ENCODE results near the gene RIC1. TPM values are rescaled to one million over a fixed set of nuclear protein-coding genes. Genes with fewer than 3 reads are reported as not detected.
A peak's percentile ranks its signal among the peaks of the same experiment; 100 is the strongest.
"Not testable (repeated sequence)": the region's sequence is repeated elsewhere in the genome, so short reads cannot be mapped to it uniquely, and the experiment has no call there.

RIC1 gene
- polyA plus RNA-seq, 1 of the 3 experiments (the other 2 are of a cell fraction): 21.9 TPM

- TF ChIP-seq MXI1 (IDR thresholded peaks at IDR 0.05; ENCODE audit: low read depth, low read length) (no peak; the same call in 1 of the 2 replicates), SMC3 (IDR thresholded peaks at IDR 0.05; ENCODE audit: low read depth, low read length) (peak; percentile 70), YY1 (IDR thresholded peaks at IDR 0.05; ENCODE audit: low read depth) (no peak), RAD21 (IDR thresholded peaks at IDR 0.05; ENCODE audit: low read length) (peak; percentile 84), RFX5 (IDR thresholded peaks at IDR 0.05; ENCODE audit: low read length) (0 out of 2 replicates have a peak, but pooled peaks have one; percentile 9), FOXM1 (IDR thresholded peaks at IDR 0.05; ENCODE audit: low read depth) (no peak), GATA2 (CRISPR knock-in tag; IDR thresholded peaks at IDR 0.05) (no peak), SIN3A (IDR thresholded peaks at IDR 0.05; ENCODE audit: borderline replicate concordance, low read depth, low read length) (no peak), CTCF (IDR thresholded peaks at IDR 0.05) (peak; percentile 93)
- Histone ChIP-seq H3K27ac (ENCODE audit: low read depth in 2 of 2, low read length in 1 of 2) (no peak overlapping the region), H3K4me2 (peak overlapping the region; percentile 48; the same call in 1 of the 2 replicates), H3K9ac (no peak overlapping the region), H2AFZ (ENCODE audit: low read depth) (no peak overlapping the region), H3K9me3 (no peaks in the 10 kb centered on the region), H3K9me2 (no peaks in the 10 kb centered on the region), H3K27me3 (ENCODE audit: insufficient read depth) (no peaks in the 10 kb centered on the region), H3K36me3 (replicated peaks in 1 of 2; ENCODE audit: control insufficient read depth in 1 of 2, insufficient read depth in 2 of 2, low read length in 1 of 2) (peaks cover 0 to 6% of the 10 kb centered on the region in 2 experiments), H3F3A (replicated peaks; ENCODE audit: insufficient read depth) (no peaks in the 10 kb centered on the region), H3K4me1 (ENCODE audit: control insufficient read depth in 1 of 2, insufficient read depth in 2 of 2, low read depth in 1 of 2, low read length in 1 of 2) (peaks cover 0 to 3% of the 10 kb centered on the region in 2 experiments; a peak in 2 of 4 replicates), H3K4me3 (ENCODE audit: low read depth in 2 of 2, low read length in 1 of 2) (peak overlapping the region; percentile 21 to 25; a peak in 2 of 4 replicates), H3K79me2 (ENCODE audit: insufficient read depth) (no peaks in the 10 kb centered on the region), H4K20me1 (ENCODE audit: insufficient read depth) (no peaks in the 10 kb centered on the region)
- 29% methylated on average over 5 of the region's 5 CpGs for WGBS (ENCODE audit: low lambda C conversion rate)
- ChIA-PET POLR2A (interaction anchor here (0.7 kb wide), 1 partner anchor 35 kb away, joined by 3 read pairs; no protein-coding TSS in a partner anchor), CTCF (interaction anchor here (0.6 to 1.4 kb wide), 17 partner anchors 12 to 769 kb away, joined by 3 to 9 read pairs (median 4); partner anchors contain the start of gene CD274)
- peak; percentile 38 for DNase-seq
Measured at GRCh38 chr9:5799314-5799713, 170.4 kb downstream of the RIC1 start.

DNA sequence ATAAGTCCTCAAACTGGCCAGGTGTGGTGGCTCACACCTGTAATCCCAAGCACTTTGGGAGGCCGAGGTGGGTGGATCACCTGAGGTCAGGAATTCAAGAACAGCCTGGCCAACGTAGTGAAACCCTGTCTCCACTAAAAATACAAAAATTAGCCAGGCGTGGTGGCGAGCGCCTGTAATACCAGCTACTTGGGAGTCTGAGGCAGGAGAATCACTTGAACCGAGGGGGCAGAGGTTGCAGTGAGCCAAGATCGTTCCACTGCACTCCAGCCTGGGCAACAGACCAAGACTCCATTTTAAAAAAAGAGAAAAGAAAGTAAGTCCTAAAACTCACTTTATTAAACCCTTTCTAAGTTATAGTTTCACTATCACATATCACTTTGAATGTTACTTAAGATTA lies 171.5 kb downstream of the RIC1 start:
- H3F3A ChIP-seq (replicated peaks; ENCODE audit: insufficient read depth); H4K20me1 ChIP-seq (ENCODE audit: insufficient read depth); H3K27ac ChIP-seq (ENCODE audit: low read depth in 2 of 2, low read length in 1 of 2); H3K4me3 ChIP-seq (ENCODE audit: low read depth in 2 of 2, low read length in 1 of 2); H3K27me3 ChIP-seq (ENCODE audit: insufficient read depth); H3K4me1 ChIP-seq (ENCODE audit: control insufficient read depth in 1 of 2, insufficient read depth in 2 of 2, low read depth in 1 of 2, low read length in 1 of 2); H3K4me2 ChIP-seq; H2AFZ ChIP-seq (ENCODE audit: low read depth); POLR2A ChIA-PET; H3K79me2 ChIP-seq (ENCODE audit: insufficient read depth); DNase-seq; H3K9ac ChIP-seq; H3K9me2 ChIP-seq; H3K36me3 ChIP-seq (replicated peaks in 1 of 2; ENCODE audit: control insufficient read depth in 1 of 2, insufficient read depth in 2 of 2, low read length in 1 of 2); H3K9me3 ChIP-seq: not testable (repeated sequence)
- 98% methylated on average over 7 of the region's 7 CpGs for WGBS (ENCODE audit: low lambda C conversion rate)
- CTCF ChIA-PET: interaction anchor here (0.9 to 3.2 kb wide), 3 partner anchors 26 to 506 kb away, joined by 3 to 8 read pairs (median 7); partner anchors contain the start of gene ERMP1

Measured in SK-N-SH (cell line).